Ishikawa (cell line): Measurements from ENCODE around the gene HK2.

ENCODE experiments used
- CEBPB ChIP-seq: IDR thresholded peaks from 2 replicates; pipeline ENCODE4 v1.6.1; 2012
- CREB1 ChIP-seq: IDR thresholded peaks from 2 replicates; pipeline ENCODE4 v1.6.1; 2012; ENCODE audit warnings: low read depth
- EGR1 ChIP-seq: IDR thresholded peaks from 2 replicates; pipeline ENCODE4 v1.6.1; 2012
- EP300 ChIP-seq: IDR thresholded peaks from 2 replicates; pipeline ENCODE4 v1.6.1; 2012; ENCODE audit warnings: borderline replicate concordance
- FOXM1 ChIP-seq: IDR thresholded peaks from 2 replicates; pipeline ENCODE4 v1.6.1; 2012; ENCODE audit warnings: low read depth, borderline replicate concordance
- NFIC ChIP-seq: IDR thresholded peaks from 2 replicates; pipeline ENCODE4 v1.6.1; 2012
- RAD21 ChIP-seq: IDR thresholded peaks from 2 replicates; pipeline ENCODE4 v1.6.1; 2012; ENCODE audit warnings: low read depth
- REST ChIP-seq: IDR thresholded peaks from 2 replicates; pipeline ENCODE4 v1.6.1; 2012; ENCODE audit warnings: low read depth, mild to moderate bottlenecking
- TAF1 ChIP-seq: IDR thresholded peaks from 2 replicates; pipeline ENCODE4 v1.6.1; 2012; ENCODE audit warnings: low read depth, mild to moderate bottlenecking
- TCF12 ChIP-seq: IDR thresholded peaks from 2 replicates; pipeline ENCODE4 v1.6.1; 2012; ENCODE audit warnings: low read depth
- TEAD4 ChIP-seq: IDR thresholded peaks from 2 replicates; pipeline ENCODE4 v1.6.1; 2012
- USF1 ChIP-seq: IDR thresholded peaks from 2 replicates; pipeline ENCODE4 v1.6.1; 2012
- YY1 ChIP-seq: IDR thresholded peaks from 2 replicates; pipeline ENCODE4 v1.6.1; 2012; ENCODE audit warnings: low read depth
- ZBTB7A ChIP-seq: IDR thresholded peaks from 2 replicates; pipeline ENCODE4 v1.6.1; 2012; ENCODE audit warnings: low read depth
- TF ChIP-seq, protein P1 (sequence below): IDR thresholded peaks from 2 replicates; pipeline ENCODE4 v1.6.1; 2012

Gene HK2

DNA sequence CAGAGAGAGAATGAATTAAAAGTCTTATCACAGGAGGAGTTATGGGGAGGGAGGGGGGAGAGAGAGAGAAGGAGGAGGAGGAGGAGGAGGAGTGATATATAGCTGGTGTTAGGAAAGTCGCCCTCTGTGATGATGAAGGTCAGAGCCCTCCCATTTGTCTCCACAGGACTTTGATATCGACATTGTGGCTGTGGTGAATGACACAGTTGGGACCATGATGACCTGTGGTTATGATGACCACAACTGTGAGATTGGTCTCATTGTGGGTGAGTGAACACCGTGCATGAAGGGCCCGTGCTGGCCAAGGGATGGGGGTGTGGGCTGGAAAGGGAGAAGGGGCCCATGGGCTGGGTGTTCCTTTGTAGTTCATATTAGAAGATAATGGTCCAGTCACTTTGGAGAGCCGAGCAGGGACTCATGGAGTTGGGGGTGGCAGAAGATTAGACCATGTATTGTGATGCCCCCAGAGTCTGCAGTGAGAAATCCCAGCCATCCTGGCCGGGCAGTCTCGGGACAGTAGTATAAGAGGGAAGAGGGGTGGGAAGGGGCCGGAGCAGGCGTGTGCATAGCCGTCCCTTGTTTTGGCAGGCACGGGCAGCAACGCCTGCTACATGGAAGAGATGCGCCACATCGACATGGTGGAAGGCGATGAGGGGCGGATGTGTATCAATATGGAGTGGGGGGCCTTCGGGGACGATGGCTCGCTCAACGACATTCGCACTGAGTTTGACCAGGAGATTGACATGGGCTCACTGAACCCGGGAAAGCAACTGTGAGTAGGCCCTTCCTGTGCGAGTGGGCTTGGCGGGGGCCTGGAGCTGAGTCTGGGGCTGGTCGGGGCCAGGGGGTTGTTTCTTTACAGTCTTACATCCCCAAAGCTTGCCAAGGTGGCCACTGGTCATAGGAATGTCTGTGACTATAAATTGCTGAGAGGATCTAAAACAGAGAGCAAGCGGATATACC is 40.0 kb downstream of the HK2 start:
- TF ChIP-seq RAD21 = no peak
- TF ChIP-seq, protein P1, sequence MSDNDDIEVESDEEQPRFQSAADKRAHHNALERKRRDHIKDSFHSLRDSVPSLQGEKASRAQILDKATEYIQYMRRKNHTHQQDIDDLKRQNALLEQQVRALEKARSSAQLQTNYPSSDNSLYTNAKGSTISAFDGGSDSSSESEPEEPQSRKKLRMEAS = no peak
- no peak for TF ChIP-seq ZBTB7A
- no peak for TF ChIP-seq CEBPB

GRCh38 chr2:74876081-74876886 is 42.4 kb downstream of the HK2 start:
- TF ChIP-seq USF1 = no peak
- peak; percentile 80 for TF ChIP-seq RAD21
- no peak for TF ChIP-seq REST
- TF ChIP-seq CREB1 = no peak
- TF ChIP-seq EGR1 = no peak

DNA sequence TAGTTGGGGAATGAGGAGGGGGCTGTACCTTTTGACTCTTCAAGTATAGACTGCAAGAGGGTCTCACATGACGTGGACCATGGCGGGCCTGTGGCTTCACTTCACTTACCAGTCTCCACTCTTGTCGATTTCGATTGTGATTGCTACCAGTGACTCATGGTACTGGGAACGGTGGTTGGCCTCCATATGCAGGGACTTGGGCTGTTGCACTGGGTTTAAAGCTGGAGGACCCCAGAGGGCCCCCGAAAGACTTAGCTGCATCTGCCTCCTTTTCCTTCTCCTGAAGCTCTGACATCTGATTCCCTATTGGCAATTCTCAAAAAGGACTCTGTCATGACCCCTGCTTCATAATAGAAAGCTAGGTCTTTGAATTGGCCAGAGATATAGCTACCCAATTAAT is 43.4 kb downstream of the HK2 start:
- TF ChIP-seq, protein P1 = no peak
- TF ChIP-seq EGR1 = no peak
- no peak for TF ChIP-seq FOXM1
- no peak for TF ChIP-seq RAD21
- TF ChIP-seq CREB1 = no peak
- no peak for TF ChIP-seq NFIC
- TF ChIP-seq YY1 = no peak
- no peak for TF ChIP-seq TCF12
- TF ChIP-seq ZBTB7A = no peak
- no peak for TF ChIP-seq EP300

- TF ChIP-seq CREB1 = no peak
- TF ChIP-seq YY1 = no peak
- no peak for TF ChIP-seq REST
- TF ChIP-seq EGR1 = no peak
- TF ChIP-seq EP300 = no peak
- TF ChIP-seq USF1 = no peak
- TF ChIP-seq TCF12 = no peak
- TF ChIP-seq NFIC = no peak
- TF ChIP-seq, protein P1 = no peak
- TF ChIP-seq FOXM1 = no peak
- TF ChIP-seq TEAD4 = no peak
- no peak for TF ChIP-seq ZBTB7A
- no peak for TF ChIP-seq TAF1
- TF ChIP-seq RAD21 = no peak
- no peak for TF ChIP-seq CEBPB
Observed at GRCh38 chr2:74877781-74878433, 44.0 kb downstream of the HK2 start.

GRCh38 chr2:74878551-74878950 is 44.6 kb downstream of the HK2 start:
- no peak for TF ChIP-seq REST
- TF ChIP-seq TAF1 = no peak
- TF ChIP-seq ZBTB7A = no peak
- no peak for TF ChIP-seq EGR1
- TF ChIP-seq TCF12 = no peak
- TF ChIP-seq USF1 = no peak
- no peak for TF ChIP-seq EP300
- TF ChIP-seq NFIC = no peak
- no peak for TF ChIP-seq CEBPB
- TF ChIP-seq CREB1 = no peak
- no peak for TF ChIP-seq YY1
- TF ChIP-seq RAD21 = no peak
- TF ChIP-seq FOXM1 = no peak
- no peak for TF ChIP-seq TEAD4
- TF ChIP-seq, protein P1 = no peak
